Neuronal stem cell (in vitro differentiated cells): ENCODE data around the gene HAX1.
"Not testable (repeated sequence)": the region's sequence is repeated elsewhere in the genome, so short reads cannot be mapped to it uniquely, and the experiment has no call there.

Experiments
- DNase-seq: peaks from one replicate; pipeline ENCODE4 v3.0.0-alpha.2; 2013; ENCODE audit warnings: low spot score
- H2AFZ ChIP-seq: one replicate; pipeline ENCODE4 v1.6.1; 2013; ENCODE audit warnings: mild to moderate bottlenecking, low read length, inconsistent platforms
- H2AK5ac ChIP-seq: 2 replicates; pipeline ENCODE4 v1.6.1; 2013; ENCODE audit warnings: low read depth, mild to moderate bottlenecking, inconsistent platforms, low read length, moderate library complexity, mixed read lengths
- H2BK120ac ChIP-seq: 2 replicates; pipeline ENCODE4 v1.6.1; 2013; ENCODE audit warnings: low read depth, mild to moderate bottlenecking, inconsistent platforms, low read length, moderate library complexity, mixed read lengths
- H2BK12ac ChIP-seq: one replicate; pipeline ENCODE4 v1.6.1; 2013; ENCODE audit warnings: low read length, inconsistent platforms
- H2BK15ac ChIP-seq: 2 replicates; pipeline ENCODE4 v1.6.1; 2013; ENCODE audit warnings: mild to moderate bottlenecking, low read length, inconsistent platforms, mixed read lengths
- H2BK5ac ChIP-seq: one replicate; pipeline ENCODE4 v1.6.1; 2013; ENCODE audit warnings: inconsistent platforms, mild to moderate bottlenecking, low read length, moderate library complexity
- H3K14ac ChIP-seq: one replicate; pipeline ENCODE4 v1.6.1; 2013; ENCODE audit warnings: low read length, inconsistent platforms
- H3K18ac ChIP-seq: 2 replicates; pipeline ENCODE4 v1.6.1; 2013; ENCODE audit warnings: low read length, inconsistent platforms
- H3K23ac ChIP-seq: 2 replicates; pipeline ENCODE4 v1.6.1; 2013; ENCODE audit warnings: low read depth, mild to moderate bottlenecking, mixed read lengths, low read length, inconsistent platforms; ENCODE audit not compliant: poor library complexity
- H3K27ac ChIP-seq: replicated peaks from 3 replicates; pipeline ENCODE4 v1.5.1; 2013; ENCODE audit warnings: low read length, inconsistent platforms
- H3K27me3 ChIP-seq, 3 experiments: 2 replicates each; pipeline ENCODE4 v1.6.1; 2013; ENCODE audit warnings: low read length in 3 of 3, mild to moderate bottlenecking in 2 of 3, inconsistent platforms in 1 of 3, low read depth in 1 of 3, mixed read lengths in 1 of 3, moderate library complexity in 1 of 3; ENCODE audit not compliant: control insufficient read depth in 3 of 3, insufficient read depth in 3 of 3
- H3K36me3 ChIP-seq, 2 donors: replicated peaks in 1 of 2; 2 replicates each; pipeline ENCODE4 v1.6.1; 2013; ENCODE audit warnings: low read length in 2 of 2; ENCODE audit not compliant: control insufficient read depth in 2 of 2, insufficient read depth in 2 of 2
- H3K4ac ChIP-seq: 2 replicates; pipeline ENCODE4 v1.6.1; 2013; ENCODE audit warnings: inconsistent platforms, mild to moderate bottlenecking, low read length, moderate library complexity
- H3K4me1 ChIP-seq, 2 donors: 1 replicate in 1 of 2; 2 replicates in 1 of 2; pipeline ENCODE4 v1.6.1; 2013; ENCODE audit warnings: low read length in 2 of 2, low read depth in 1 of 2; ENCODE audit not compliant: control insufficient read depth in 2 of 2, insufficient read depth in 1 of 2
- H3K4me2 ChIP-seq: one replicate; pipeline ENCODE4 v1.6.1; 2013; ENCODE audit warnings: mild to moderate bottlenecking, low read length, inconsistent platforms; ENCODE audit not compliant: insufficient read depth, poor library complexity, severe bottlenecking
- H3K4me3 ChIP-seq, 2 donors: 2 replicates each; pipeline ENCODE4 v1.5.1; 2013; ENCODE audit warnings: low read length in 2 of 2, mild to moderate bottlenecking in 2 of 2, inconsistent platforms in 1 of 2, moderate library complexity in 1 of 2
- H3K79me1 ChIP-seq: one replicate; pipeline ENCODE4 v1.6.1; 2013; ENCODE audit warnings: low read depth, mild to moderate bottlenecking, inconsistent platforms, low read length, moderate library complexity
- H3K9ac ChIP-seq: one replicate; pipeline ENCODE4 v1.6.1; 2013; ENCODE audit warnings: mild to moderate bottlenecking, low read depth, low read length, inconsistent platforms; ENCODE audit not compliant: poor library complexity
- H3K9me3 ChIP-seq, 2 donors: replicated peaks in 1 of 2; 2 replicates each; pipeline versions ENCODE3 to v1.6.1; 2013; ENCODE audit warnings: low read length in 2 of 2, mild to moderate bottlenecking in 2 of 2, inconsistent platforms in 1 of 2, low read depth in 1 of 2, mixed read lengths in 1 of 2, moderate library complexity in 1 of 2; ENCODE audit not compliant: control insufficient read depth in 2 of 2, insufficient read depth in 1 of 2
- H4K8ac ChIP-seq: one replicate; pipeline ENCODE4 v1.6.1; 2013; ENCODE audit warnings: low read depth, mild to moderate bottlenecking, inconsistent platforms, low read length, moderate library complexity
- H4K91ac ChIP-seq: one replicate; pipeline ENCODE4 v1.6.1; 2013; ENCODE audit warnings: low read length, low read depth, mild to moderate bottlenecking, inconsistent platforms; ENCODE audit not compliant: poor library complexity
- WGBS, 2 donors: extraction: QIAGEN DNeasy Blood & Tissue Kit; methylation state at CpG; one replicate each; pipeline ENCODE4 v1.1.7; 2013; ENCODE audit warnings: missing lambda C conversion rate in 2 of 2, mixed read lengths in 1 of 2; ENCODE audit not compliant: insufficient read length in 2 of 2, insufficient replicate concordance in 1 of 2; ENCODE audit errors: extremely low coverage in 2 of 2; 5-methylcytosine and 5-hydroxymethylcytosine counted together

Gene HAX1

GRCh38 chr1:154320882-154321608, 48.6 kb downstream of the HAX1 start, which contains the start of gene AQP10:
Gene AQP10 (plus strand): TSS chr1:154321093. CDS start chr1:154321156, 63 bp downstream.
- 100% methylated on average over 2 of the region's 9 CpGs for WGBS, 2 donors
- Histone ChIP-seq H4K8ac (no peak within 1 kb of the TSS), H3K4me3 (no peak within 1 kb of the TSS), H2AFZ (no peak within 1 kb of the TSS), H3K14ac (no peak within 1 kb of the TSS), H3K18ac (no peak within 1 kb of the TSS), H3K27me3 (peaks cover 0 to 19% (median 0%) of the 10 kb centered on the region in 3 experiments), H2BK12ac (no peak within 1 kb of the TSS), H3K4me2 (no peak within 1 kb of the TSS), H3K4ac (no peak within 1 kb of the TSS), H3K23ac (no peak within 1 kb of the TSS), H2BK15ac (no peak within 1 kb of the TSS), H4K91ac (no peak within 1 kb of the TSS), H3K36me3 (no peaks in the 10 kb centered on the region), H3K27ac (no peak within 1 kb of the TSS), H2BK120ac (no peak within 1 kb of the TSS), H2BK5ac (no peak within 1 kb of the TSS), H3K79me1 (peaks cover 3% of the 10 kb centered on the region), H3K4me1 (no peaks in the 10 kb centered on the region), H2AK5ac (no peak within 1 kb of the TSS), H3K9ac (peak within 1 kb of the TSS; percentile 68), H3K9me3 (no peaks in the 10 kb centered on the region)
- no peak for DNase-seq

- not testable (repeated sequence) for H3K23ac ChIP-seq, H3K79me1 ChIP-seq, H3K18ac ChIP-seq, H3K4me2 ChIP-seq, H3K27ac ChIP-seq, H3K4ac ChIP-seq, H2BK15ac ChIP-seq, H4K8ac ChIP-seq, H3K9ac ChIP-seq, DNase-seq, H3K4me3 ChIP-seq, H2BK5ac ChIP-seq, H3K9me3 ChIP-seq, H2AFZ ChIP-seq, H3K36me3 ChIP-seq, H2BK12ac ChIP-seq, H2BK120ac ChIP-seq, H2AK5ac ChIP-seq, H3K14ac ChIP-seq, H4K91ac ChIP-seq, H3K4me1 ChIP-seq
- H3K27me3 ChIP-seq, result peaks cover 0 to 19% (median 0%) of the 10 kb centered on the region in 3 experiments
Measured at GRCh38 chr1:154321609-154321934, 49.1 kb downstream of the HAX1 start.

- H3K14ac ChIP-seq, result no peak overlapping the region
- peak overlapping the region; percentile 82 for H2BK120ac ChIP-seq
- no peak for DNase-seq
- H2BK15ac ChIP-seq, result peak overlapping the region; percentile 44
- no peak overlapping the region for H3K27ac ChIP-seq
- no peak overlapping the region for H3K4me3 ChIP-seq
- no CpG with 5 or more reads among the region's 7 CpGs for WGBS, 2 donors
- peaks cover 0 to 19% (median 0%) of the 10 kb centered on the region in 3 experiments for H3K27me3 ChIP-seq
- H3K4ac ChIP-seq, result no peak overlapping the region
- no peak overlapping the region for H3K18ac ChIP-seq
- H2AFZ ChIP-seq, result no peak overlapping the region
- no peak overlapping the region for H3K4me2 ChIP-seq
- peaks cover 6% of the 10 kb centered on the region for H3K79me1 ChIP-seq
- peak overlapping the region; percentile 15 for H3K9ac ChIP-seq
- H4K8ac ChIP-seq, result no peak overlapping the region
- no peak overlapping the region for H2BK12ac ChIP-seq
- no peak overlapping the region for H4K91ac ChIP-seq
- H3K36me3 ChIP-seq, result peaks cover 0 to 8% of the 10 kb centered on the region in 2 donors
- no peaks in the 10 kb centered on the region for H3K9me3 ChIP-seq
- no peak overlapping the region for H2AK5ac ChIP-seq
- H3K23ac ChIP-seq, result peak overlapping the region; percentile 57
- H2BK5ac ChIP-seq, result no peak overlapping the region
- H3K4me1 ChIP-seq, result peaks cover 7 to 18% of the 10 kb centered on the region in 2 donors
Measured at GRCh38 chr1:154323493-154323892, 51.1 kb downstream of the HAX1 start.

GRCh38 chr1:154324241-154324640, 51.8 kb downstream of the HAX1 start:
- peak overlapping the region in 1 of 2 donors; percentile 68 for H3K4me3 ChIP-seq
- peak overlapping the region; percentile 20 for H2AK5ac ChIP-seq
- WGBS, 2 donors, result no CpG with 5 or more reads among the region's 2 CpGs
- H2BK5ac ChIP-seq, result no peak overlapping the region
- no peak overlapping the region for H2BK15ac ChIP-seq
- H3K14ac ChIP-seq, result no peak overlapping the region
- H3K23ac ChIP-seq, result no peak overlapping the region
- peak overlapping the region; percentile 99 for H2AFZ ChIP-seq
- H2BK120ac ChIP-seq, result no peak overlapping the region
- H3K4me2 ChIP-seq, result no peak overlapping the region
- no peak overlapping the region for H3K18ac ChIP-seq
- H4K91ac ChIP-seq, result no peak overlapping the region
- H3K9ac ChIP-seq, result no peak overlapping the region
- peaks cover 7 to 19% of the 10 kb centered on the region in 2 donors for H3K4me1 ChIP-seq
- no peak overlapping the region for H4K8ac ChIP-seq
- H3K4ac ChIP-seq, result no peak overlapping the region
- H3K9me3 ChIP-seq, result no peaks in the 10 kb centered on the region
- no peak overlapping the region for H2BK12ac ChIP-seq
- no peak for DNase-seq
- H3K79me1 ChIP-seq, result peaks cover 6% of the 10 kb centered on the region
- peaks cover 0 to 8% of the 10 kb centered on the region in 2 donors for H3K36me3 ChIP-seq
- H3K27ac ChIP-seq, result no peak overlapping the region
- peaks cover 0 to 19% (median 0%) of the 10 kb centered on the region in 3 experiments for H3K27me3 ChIP-seq
